Erythroblast (primary cell): ENCODE results near the gene HOXD8.

Source experiments
- DNase-seq, 2 experiments: peaks; one replicate each; lab custom pipeline; 2025; lab: John Stamatoyannopoulos, UW
- GATA1 ChIP-seq: IDR thresholded peaks from 2 replicates; pipeline ENCODE4 v1.6.1; 2011; ENCODE audit warnings: low read depth, mild to moderate bottlenecking, control low read depth, low read length, moderate library complexity
- POLR2A ChIP-seq: IDR thresholded peaks from 2 replicates; pipeline ENCODE4 v1.6.1; 2011; ENCODE audit warnings: mild to moderate bottlenecking, low read length

HOXD8 gene

DNA sequence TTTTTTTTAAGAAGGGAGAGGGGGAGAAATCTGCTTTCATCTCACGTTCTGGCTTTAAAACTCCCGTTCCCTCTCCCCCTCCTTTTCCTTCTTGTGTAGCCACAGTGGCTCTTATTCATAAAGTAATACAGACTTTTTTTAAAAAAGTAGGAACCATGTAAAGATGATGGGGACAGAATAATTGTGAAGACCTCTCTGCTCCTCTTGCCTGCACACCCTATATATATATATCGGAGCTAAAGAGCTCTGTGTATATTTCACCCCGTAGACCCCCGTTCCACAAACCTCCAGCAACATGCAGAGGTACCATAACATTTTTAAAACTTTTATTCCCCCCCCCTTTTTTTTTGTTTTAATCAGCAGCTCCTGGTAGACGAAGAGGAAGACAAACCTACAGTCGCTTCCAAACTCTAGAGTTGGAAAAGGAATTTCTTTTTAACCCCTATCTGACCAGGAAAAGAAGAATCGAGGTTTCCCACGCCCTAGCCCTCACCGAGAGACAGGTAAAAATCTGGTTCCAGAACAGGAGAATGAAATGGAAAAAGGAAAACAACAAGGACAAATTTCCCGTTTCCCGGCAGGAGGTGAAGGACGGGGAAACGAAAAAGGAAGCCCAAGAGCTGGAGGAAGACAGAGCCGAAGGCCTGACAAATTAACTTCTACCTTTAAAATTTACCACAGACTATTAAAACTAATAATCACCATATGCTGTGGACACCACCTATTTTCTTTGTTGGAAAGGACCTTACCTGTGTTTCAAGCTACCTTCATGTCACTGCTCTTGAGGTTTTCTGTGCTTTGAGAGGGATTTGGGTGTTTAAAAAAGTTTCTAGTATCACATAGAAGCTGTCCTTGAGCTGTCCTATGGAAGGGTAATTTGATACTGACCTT is 1.7 kb downstream of the HOXD8 start:
- DNase-seq = peak in 1 of 2 experiments; percentile 19
- TF ChIP-seq POLR2A = no peak
- no peak for TF ChIP-seq GATA1

DNA sequence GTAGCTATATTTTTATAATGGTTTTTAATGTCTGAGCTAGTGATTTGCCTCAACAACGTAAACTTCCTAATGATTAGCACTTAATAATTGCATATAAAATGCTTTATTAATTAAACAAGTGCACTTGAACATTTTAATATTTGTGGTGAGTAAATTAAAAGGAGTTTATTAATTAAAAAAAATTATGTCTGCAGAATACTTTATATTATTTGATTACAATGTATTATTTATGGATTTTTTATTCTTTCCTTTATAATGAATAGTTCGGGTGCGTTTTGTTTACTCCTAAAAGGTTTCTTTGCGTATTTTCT is 2.3 kb downstream of the HOXD8 start:
- DNase-seq = no peak
- no peak for TF ChIP-seq GATA1
- no peak for TF ChIP-seq POLR2A

DNA sequence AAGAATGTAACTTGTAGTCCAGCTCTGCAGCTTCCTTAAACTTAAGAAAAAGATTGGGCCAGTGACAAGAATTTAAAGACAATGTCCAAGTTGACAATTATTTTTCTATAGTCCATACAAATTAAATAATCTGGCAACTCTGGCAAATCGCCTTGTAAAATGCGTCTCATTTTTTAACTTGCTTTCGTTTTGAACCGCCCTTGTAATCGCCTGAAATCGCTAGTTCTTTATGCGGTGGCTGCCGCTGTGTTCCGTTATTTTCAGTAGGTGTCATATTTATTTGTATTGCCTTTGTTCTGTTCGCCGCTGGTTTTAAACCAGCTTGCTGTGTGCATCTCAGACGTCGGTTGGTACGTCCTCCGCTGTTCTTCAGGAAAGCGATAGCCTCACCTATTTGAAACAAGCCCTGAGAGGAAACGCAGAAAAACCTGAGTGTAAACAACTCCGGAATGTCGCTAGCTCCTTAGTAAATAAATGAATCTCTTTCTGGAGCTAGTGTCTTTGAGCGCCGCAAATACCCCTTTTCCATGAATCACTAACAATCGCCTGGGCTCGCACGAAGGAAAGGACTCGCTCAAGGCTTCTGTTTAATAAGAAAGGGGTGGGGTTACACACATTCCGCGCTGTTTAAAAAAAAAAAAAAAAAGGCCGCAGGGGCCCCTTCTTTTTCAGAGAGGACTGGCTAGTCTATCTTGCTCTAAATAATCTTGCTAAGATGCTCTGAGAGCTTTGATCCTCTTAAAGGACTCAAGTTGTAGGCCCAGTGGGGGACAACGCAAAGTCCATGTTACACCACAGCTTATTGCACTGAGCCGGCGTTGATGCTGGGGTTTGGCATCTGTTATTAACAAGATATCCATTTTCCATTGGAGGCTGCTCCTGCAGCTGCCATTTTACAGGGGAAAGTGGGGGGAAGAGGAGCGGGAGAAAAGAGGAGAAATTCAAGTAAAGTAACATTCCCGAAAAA is 3.0 kb downstream of the HOXD8 start:
- DNase-seq = peak; percentile 26 to 68
- no peak for TF ChIP-seq POLR2A
- TF ChIP-seq GATA1 = no peak

DNA sequence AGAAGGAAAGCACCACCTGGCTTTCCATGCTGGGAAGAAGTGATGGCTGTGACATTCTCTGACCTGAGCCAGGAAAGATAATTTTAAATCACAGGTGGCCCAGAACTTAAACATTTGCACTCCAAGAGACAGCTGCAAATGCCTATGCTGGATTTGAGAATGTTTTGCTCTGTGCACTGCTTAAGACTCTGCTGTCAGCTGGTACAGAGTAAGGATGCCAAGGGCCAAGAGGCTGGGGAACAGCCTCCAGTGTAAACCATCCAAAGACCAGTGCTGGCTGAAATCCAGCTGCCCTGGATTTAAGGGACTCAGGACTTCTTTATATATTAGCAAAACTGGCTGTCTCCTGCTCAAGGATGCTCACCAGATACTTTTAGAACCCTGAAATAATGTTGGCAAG is 3.9 kb downstream of the HOXD8 start:
- DNase-seq = no peak
- no peak for TF ChIP-seq GATA1
- no peak for TF ChIP-seq POLR2A

DNA sequence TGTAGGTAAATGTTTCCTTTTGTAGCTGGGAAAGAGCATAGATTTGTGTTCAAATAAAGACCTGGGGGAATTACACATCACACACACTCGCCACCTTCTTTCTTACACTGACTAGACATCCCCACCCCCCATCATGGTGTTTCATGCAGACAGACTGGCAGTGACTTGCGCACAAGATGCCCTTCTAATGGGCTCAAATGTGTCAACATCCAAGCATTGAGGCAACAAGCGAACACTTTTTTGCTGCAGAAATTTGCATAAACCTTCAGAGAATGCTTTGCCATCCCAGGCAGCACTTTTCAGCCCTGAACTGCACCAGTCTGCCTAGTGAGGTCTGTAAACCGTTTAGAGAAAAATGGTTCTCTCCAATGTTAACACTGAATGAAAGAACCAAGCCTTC is 4.5 kb downstream of the HOXD8 start:
- TF ChIP-seq POLR2A (no peak), GATA1 (no peak)

DNA sequence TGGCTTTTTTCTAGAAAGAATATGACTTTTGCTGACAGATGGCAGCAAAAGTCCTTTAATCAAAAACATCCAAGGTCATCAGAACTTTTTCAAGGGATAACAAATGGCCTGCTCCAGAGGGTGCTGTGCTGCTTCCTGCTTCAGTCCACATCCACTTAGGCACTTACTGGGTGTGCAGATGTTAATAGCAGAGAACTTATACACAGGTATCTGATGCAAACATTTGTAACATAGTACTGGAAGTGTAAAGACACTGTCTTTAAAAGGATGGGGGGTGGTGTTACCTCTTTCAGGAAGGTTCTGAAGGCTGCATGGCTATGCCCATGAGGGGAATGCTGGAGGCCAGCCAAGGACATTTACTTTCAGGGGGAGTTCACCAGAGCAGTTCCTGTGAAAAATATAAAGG is 5.5 kb downstream of the HOXD8 start:
- DNase-seq = no peak
- TF ChIP-seq POLR2A (no peak), GATA1 (no peak)

More for the DNA sequence above, 4.5 kb downstream of the HOXD8 start:
- DNase-seq = no peak

DNA sequence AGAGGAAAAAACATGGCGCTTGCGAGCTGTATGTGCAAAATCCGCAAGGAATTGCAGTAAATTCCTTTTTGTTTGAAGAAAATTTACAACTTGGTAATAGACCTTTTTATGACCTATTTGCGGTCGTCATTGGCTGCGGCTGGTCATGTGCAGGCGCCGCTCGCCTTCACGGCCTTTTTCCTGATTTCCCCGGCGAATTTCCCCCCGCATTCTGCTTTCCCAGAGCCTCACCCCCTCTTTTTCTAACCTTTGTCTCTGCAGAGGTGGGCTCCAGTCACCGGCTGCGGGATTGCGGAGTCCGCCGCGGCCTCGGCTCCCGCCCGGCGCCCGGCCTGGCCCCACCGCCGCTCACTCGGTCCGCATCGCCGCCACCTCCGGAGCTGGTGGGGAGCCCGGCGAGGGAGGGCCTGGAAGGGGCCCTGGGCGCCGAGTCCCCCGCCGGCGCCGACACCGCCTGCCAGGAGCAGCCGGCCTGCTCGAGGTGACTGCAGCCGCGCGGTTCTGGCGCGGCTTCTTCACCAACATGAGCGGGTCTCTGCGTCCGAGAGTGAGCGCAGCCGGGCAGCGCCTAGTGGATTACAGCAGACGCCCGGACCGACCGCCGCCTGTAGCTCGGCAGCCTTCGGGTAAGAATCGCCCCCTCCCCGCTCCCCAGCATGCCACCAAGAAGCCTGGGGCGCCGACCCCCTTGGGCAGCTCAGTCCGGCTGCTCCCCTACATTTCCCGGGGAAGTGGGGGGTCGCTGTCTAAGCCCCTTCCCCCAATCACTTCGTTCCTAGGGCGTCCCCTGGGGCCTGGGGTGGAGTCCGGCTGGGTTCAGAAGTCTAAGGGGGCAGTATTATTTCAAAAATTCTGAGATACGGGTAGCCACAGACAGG is 7.1 kb downstream of the HOXD8 start:
- no peak for TF ChIP-seq GATA1
- TF ChIP-seq POLR2A = no peak
- no peak for DNase-seq

DNA sequence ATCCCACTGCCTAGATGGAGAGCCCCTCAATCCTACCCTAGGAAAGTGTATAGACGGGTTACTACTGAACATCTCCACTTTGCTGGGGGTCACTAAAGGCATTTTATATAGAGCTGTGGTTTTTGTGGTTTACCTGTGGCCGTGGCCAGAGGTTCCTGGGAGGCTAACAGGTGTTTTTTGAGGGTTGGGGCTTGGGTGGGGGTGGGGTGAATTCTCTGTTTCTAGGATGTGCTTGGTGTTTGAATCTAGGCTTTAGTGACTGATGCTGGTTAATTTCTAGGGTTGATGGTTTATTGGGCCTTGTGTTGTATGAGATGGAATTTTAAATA is 7.7 kb downstream of the HOXD8 start:
- DNase-seq = no peak

DNA sequence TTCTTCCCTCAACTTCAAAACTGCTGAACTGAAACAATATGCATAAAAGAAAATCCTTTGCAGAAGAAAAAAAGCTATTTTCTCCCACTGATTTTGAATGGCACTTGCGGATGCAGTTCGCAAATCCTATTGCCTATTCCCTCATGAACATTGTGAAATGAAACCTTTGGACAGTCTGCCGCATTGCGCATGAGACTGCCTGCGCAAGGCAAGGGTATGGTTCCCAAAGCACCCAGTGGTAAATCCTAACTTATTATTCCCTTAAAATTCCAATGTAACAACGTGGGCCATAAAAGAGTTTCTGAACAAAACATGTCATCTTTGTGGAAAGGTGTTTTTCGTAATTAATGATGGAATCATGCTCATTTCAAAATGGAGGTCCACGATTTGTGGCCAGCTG is 8.4 kb downstream of the HOXD8 start:
- no peak for DNase-seq
- no peak for TF ChIP-seq GATA1
- no peak for TF ChIP-seq POLR2A

More for the DNA sequence above, 7.7 kb downstream of the HOXD8 start:
- TF ChIP-seq POLR2A (no peak), GATA1 (no peak)

DNA sequence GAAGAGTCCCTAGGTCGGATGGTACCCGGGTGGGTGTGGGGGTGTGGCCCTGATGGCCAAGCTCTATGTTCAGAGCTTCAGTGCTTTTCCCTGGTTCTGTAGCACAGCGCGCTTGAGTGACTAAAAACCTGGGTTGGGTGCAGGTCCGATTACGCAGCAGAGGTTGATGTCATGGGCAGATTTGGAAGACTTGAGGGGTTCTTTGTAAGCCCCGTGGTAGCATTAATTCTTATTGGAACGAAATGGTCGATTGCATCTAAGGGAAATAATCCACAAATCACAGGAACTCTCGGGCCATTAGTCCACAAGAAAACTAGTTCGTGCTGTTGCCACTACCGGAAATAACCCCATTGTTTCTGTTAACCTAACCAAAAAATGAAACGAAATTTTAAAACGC is 9.0 kb downstream of the HOXD8 start:
- TF ChIP-seq GATA1 (no peak), POLR2A (no peak)

DNA sequence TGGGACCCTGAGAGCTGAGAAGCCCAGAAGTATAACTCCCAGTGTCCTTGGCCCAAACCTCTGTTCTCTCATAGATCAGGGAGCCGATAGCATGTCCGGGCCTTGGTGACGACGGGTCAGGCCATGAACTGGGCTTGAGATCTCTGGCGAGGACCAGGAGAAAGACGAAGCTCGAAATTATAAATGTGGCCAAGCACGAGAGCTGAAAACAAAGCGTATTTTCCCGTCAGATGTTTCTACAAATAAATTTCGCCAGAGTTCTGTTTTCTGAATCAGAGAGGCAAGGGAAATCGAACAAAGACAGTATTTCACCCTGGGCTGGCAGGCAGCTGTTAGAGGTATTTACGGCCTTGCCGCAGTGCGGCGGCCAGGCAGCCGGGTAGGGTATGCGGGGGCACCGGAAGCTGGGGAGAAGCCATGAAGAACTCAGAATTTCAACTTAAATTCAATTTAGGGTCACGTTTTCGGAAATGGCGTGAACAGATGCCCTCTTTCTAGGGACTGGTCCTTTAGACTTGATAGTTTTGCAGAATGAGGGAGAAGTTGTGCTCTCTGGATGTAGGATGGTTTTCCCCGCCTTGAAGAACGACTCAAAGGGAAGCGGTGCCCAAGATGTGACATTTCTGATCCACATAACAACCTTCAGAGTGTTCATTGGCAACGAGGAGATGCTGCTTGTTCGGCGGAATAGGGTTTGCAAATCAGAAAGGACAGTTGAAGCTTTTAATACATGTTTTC is 9.6 kb downstream of the HOXD8 start:
- no peak for TF ChIP-seq POLR2A
- no peak for TF ChIP-seq GATA1
- no peak for DNase-seq

More for the DNA sequence above, 9.0 kb downstream of the HOXD8 start:
- no peak for DNase-seq

DNA sequence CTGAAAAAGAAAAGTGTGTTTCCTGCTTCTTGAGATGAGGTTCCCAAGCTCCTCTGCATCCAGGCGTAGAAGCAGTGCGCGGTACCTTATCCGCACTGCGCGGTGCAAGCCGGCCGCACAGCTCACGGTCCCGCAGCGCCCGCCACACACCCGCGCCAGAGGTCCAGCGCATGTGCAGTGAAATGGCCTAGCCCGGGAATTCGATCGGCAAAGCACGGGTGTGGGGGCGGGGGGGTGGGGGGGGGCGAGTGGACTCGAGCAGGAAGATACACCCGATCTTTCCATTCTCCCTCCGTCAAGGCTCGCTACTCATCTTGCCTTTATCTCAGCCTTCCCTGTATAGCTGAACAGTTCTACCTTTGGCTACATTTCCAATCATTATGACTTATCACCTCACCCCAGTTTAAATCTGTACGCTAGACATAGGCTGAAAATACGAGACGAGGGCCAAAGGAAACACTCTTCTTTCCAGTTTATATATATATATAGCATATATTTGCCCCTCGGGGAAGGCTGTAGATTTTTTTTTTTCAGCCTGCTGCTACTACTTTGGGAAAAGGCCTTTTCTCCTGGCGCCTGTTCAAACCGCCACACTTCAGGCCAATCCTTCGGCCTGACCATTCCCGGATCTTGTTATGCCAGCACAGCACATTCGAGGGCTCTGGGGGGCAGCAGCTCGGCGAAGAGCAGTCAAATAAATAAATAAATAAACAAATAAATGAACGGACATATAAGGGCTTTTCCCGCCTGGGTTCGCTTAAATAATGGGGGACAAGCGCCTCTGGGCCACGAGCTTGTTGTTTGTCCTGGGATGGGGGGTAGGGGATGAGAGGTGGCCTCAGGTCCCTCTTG is 10.4 kb downstream of the HOXD8 start:
- no peak for DNase-seq
- TF ChIP-seq GATA1 (no peak), POLR2A (no peak)
